K562 (cell line): Measurements from ENCODE around the gene KCNQ4. TPM values are rescaled to one million over a fixed set of nuclear protein-coding genes. Genes with fewer than 3 reads are reported as not detected.

Experiments used
- BACH1 ChIP-seq: fragments of 200-800 bp; sonication (Bioruptor generic); IDR thresholded peaks from 2 replicates; pipeline ENCODE4 v1.6.1; 2016; ENCODE audit warnings: missing genetic modification characterization, missing compliant biosample characterization
- BHLHE40 ChIP-seq: IDR thresholded peaks from 2 replicates; pipeline ENCODE4 v1.6.1; 2011; ENCODE audit warnings: low read length, improper control_type of control experiment
- CAMTA2 ChIP-seq: fragments of 250-450 bp; sonication (Bioruptor Pico); conservative IDR thresholded peaks from 2 replicates; pipeline ENCODE4 v1.5.1; 2022
- LCOR ChIP-seq: sonication (generic); formaldehyde crosslinking; IDR thresholded peaks from 2 replicates; pipeline ENCODE4 v1.8.0; 2022; ENCODE audit warnings: mild to moderate bottlenecking, missing genetic modification reagents
- SLC30A9 ChIP-seq: fragments of 250-450 bp; sonication (Bioruptor Pico); IDR thresholded peaks from 2 replicates; pipeline ENCODE4 v1.8.0; 2022; ENCODE audit warnings: mild to moderate bottlenecking, moderate library complexity
- SMARCA4 ChIP-seq: fragments of 450-650 bp; IDR thresholded peaks from 2 replicates; pipeline ENCODE4 v1.6.1; 2016
- SNIP1 ChIP-seq: fragments of 450-650 bp; IDR thresholded peaks from 2 replicates; pipeline ENCODE4 v1.7.1; 2017; ENCODE audit warnings: low read depth, mild to moderate bottlenecking
- SUPT5H ChIP-seq: fragments of 450-650 bp; IDR thresholded peaks from 2 replicates; pipeline ENCODE4 v1.6.1; 2016
- TAL1 ChIP-seq: fragments of 450-650 bp; IDR thresholded peaks from 2 replicates; pipeline ENCODE4 v1.6.1; 2016; ENCODE audit warnings: mild to moderate bottlenecking
- TEAD2 ChIP-seq: fragments of 450-650 bp; IDR thresholded peaks from 2 replicates; pipeline ENCODE4 v1.6.1; 2016; ENCODE audit warnings: missing genetic modification characterization, control low read depth, missing compliant biosample characterization
- ZNF644 ChIP-seq: fragments of 200-800 bp; sonication (Bioruptor generic); IDR thresholded peaks from 2 replicates; pipeline ENCODE4 v1.6.1; 2016; ENCODE audit warnings: low read depth, missing genetic modification characterization, missing compliant biosample characterization
- polyA plus RNA-seq, 8 experiments: library from polyadenylated mRNA; depleted of rRNA in 4 of 8; stranded (reverse) in 5 of 8; unstranded in 3 of 8; fragments of >200 nt; fragmentation: Nextera tagmentation in 2 of 8; fragmentation: Illumina TruSeq in 1 of 8; extraction: Ambion mirVana in 2 of 8; extraction: Trizol in 1 of 8; gene quantifications; 2 replicates each; pipeline versions ENCODE4 v1.2.1 to v1.2.3, GENCODE V29; 2011 to 2014; ENCODE audit warnings: inconsistent platforms in 1 of 8, missing spikeins in 1 of 8
- total RNA-seq, 7 experiments: library from RNA; depleted of rRNA in 6 of 7; stranded (reverse); fragments of >200 nt in 6 of 7; fragmentation: Illumina TruSeq in 2 of 7; extraction: Trizol in 2 of 7; gene quantifications; 2 replicates each; pipeline versions ENCODE4 v1.2.1 to v1.2.3, GENCODE V29; 2011 to 2021; ENCODE audit warnings: low replicate concordance in 1 of 7
- TF ChIP-seq, protein P1 (sequence below): sonication (generic); IDR thresholded peaks from 2 replicates; pipeline ENCODE4 v1.6.1; 2016
- TF ChIP-seq, protein P2 (sequence below): sonication (generic); formaldehyde crosslinking; IDR thresholded peaks from 2 replicates; pipeline ENCODE4 v1.8.1; 2023; ENCODE audit warnings: mild to moderate bottlenecking, missing genetic modification reagents, moderate library complexity
- TF ChIP-seq, protein P3 (sequence below): fragments of 450-650 bp; IDR thresholded peaks from 2 replicates; pipeline ENCODE4 v1.7.1; 2018; ENCODE audit warnings: mild to moderate bottlenecking, low read depth; ENCODE audit not compliant: partially characterized antibody
- TF ChIP-seq, protein P4 (sequence below), 2 experiments: fragments of 200-800 bp in 1 of 2; sonication (Bioruptor generic) in 1 of 2; sonication (generic) in 1 of 2; formaldehyde crosslinking in 1 of 2; IDR thresholded peaks in 1 of 2; conservative IDR thresholded peaks in 1 of 2; 2 replicates each; pipeline versions ENCODE4 v1.5.0 to v1.6.1; 2016 to 2020; ENCODE audit warnings: missing compliant biosample characterization in 1 of 2, missing genetic modification characterization in 1 of 2, missing genetic modification reagents in 1 of 2

KCNQ4 gene
- total and polyA plus RNA-seq, 9 of the 15 experiments (the other 6 are each of a cell fraction or from before 2014, with no cell fraction given), result 0.07 to 4.1 (median 0.79) TPM

DNA sequence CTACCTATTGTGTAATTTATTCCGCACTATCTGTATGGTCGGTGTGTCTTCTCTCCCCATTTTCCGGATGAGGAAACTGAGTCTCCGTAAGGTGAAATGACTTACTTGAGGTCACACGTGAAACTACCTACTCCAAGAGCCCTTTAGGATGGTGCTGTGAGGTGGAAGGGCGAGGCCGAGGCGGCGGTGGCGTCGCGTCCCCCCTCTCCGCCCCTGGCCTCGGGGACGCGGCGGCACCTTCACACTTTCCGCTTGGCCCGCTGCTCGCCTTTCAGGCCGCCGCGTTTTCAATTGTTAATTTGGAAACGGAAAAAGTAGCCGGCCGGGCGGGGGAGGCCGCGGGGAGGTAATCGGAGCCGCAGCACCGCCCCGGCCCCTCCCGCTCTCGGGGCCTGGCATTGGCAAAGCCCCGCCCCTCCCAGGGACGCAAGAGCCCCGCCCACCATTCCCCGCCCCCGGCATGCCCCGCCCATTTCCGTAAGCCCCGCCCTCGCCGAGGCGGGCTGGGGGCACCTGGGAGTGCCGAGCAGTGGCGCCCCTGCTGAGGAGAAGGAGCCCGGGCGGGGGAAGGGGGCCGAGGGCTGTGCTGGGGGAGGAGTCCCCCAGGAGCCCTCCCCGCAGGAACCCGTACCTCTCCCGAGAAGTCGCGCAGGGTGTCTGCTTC, 18.6 kb downstream of the KCNQ4 start (continued):
- TF ChIP-seq, protein P1, sequence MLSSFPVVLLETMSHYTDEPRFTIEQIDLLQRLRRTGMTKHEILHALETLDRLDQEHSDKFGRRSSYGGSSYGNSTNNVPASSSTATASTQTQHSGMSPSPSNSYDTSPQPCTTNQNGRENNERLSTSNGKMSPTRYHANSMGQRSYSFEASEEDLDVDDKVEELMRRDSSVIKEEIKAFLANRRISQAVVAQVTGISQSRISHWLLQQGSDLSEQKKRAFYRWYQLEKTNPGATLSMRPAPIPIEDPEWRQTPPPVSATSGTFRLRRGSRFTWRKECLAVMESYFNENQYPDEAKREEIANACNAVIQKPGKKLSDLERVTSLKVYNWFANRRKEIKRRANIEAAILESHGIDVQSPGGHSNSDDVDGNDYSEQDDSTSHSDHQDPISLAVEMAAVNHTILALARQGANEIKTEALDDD, result no peak
- no peak for TF ChIP-seq TAL1
- no peak; the same call in 1 of the 2 replicates for TF ChIP-seq SUPT5H
- TF ChIP-seq SMARCA4, result no peak; the same call in 1 of the 2 replicates
- no peak for TF ChIP-seq SNIP1
- TF ChIP-seq, protein P2, sequence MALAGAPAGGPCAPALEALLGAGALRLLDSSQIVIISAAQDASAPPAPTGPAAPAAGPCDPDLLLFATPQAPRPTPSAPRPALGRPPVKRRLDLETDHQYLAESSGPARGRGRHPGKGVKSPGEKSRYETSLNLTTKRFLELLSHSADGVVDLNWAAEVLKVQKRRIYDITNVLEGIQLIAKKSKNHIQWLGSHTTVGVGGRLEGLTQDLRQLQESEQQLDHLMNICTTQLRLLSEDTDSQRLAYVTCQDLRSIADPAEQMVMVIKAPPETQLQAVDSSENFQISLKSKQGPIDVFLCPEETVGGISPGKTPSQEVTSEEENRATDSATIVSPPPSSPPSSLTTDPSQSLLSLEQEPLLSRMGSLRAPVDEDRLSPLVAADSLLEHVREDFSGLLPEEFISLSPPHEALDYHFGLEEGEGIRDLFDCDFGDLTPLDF (CRISPR knock-in tag), result 0 out of 2 replicates have a peak, but pooled peaks have one; percentile 38
- no peak for TF ChIP-seq SLC30A9
- no peak for TF ChIP-seq ZNF644 (tag)
- TF ChIP-seq, protein P3, sequence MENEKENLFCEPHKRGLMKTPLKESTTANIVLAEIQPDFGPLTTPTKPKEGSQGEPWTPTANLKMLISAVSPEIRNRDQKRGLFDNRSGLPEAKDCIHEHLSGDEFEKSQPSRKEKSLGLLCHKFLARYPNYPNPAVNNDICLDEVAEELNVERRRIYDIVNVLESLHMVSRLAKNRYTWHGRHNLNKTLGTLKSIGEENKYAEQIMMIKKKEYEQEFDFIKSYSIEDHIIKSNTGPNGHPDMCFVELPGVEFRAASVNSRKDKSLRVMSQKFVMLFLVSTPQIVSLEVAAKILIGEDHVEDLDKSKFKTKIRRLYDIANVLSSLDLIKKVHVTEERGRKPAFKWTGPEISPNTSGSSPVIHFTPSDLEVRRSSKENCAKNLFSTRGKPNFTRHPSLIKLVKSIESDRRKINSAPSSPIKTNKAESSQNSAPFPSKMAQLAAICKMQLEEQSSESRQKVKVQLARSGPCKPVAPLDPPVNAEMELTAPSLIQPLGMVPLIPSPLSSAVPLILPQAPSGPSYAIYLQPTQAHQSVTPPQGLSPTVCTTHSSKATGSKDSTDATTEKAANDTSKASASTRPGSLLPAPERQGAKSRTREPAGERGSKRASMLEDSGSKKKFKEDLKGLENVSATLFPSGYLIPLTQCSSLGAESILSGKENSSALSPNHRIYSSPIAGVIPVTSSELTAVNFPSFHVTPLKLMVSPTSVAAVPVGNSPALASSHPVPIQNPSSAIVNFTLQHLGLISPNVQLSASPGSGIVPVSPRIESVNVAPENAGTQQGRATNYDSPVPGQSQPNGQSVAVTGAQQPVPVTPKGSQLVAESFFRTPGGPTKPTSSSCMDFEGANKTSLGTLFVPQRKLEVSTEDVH, result no peak
- TF ChIP-seq LCOR, result no peak
- TF ChIP-seq BHLHE40, result no peak; the same call in 1 of the 2 replicates
- no peak for TF ChIP-seq TEAD2 (tag)
- no peak for TF ChIP-seq BACH1 (tag)
- TF ChIP-seq, protein P4, sequence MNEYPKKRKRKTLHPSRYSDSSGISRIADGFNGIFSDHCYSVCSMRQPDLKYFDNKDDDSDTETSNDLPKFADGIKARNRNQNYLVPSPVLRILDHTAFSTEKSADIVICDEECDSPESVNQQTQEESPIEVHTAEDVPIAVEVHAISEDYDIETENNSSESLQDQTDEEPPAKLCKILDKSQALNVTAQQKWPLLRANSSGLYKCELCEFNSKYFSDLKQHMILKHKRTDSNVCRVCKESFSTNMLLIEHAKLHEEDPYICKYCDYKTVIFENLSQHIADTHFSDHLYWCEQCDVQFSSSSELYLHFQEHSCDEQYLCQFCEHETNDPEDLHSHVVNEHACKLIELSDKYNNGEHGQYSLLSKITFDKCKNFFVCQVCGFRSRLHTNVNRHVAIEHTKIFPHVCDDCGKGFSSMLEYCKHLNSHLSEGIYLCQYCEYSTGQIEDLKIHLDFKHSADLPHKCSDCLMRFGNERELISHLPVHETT (CRISPR knock-in tag; conservative IDR thresholded peaks at IDR 0.05 in 1 of 2, IDR thresholded peaks at IDR 0.05 in 1 of 2), result 0 out of 4 replicates have a peak, but pooled peaks of 1 of the 2 experiments have one; percentile 52
- peak; percentile 68; the same call in 1 of the 2 replicates for TF ChIP-seq CAMTA2
